Stimulated activated memory B cell treated with anti-CD40 and anti-IgM and Interleukin-4, amounts not matched to agents 10 μg/mL and 1 μg/mL and 100 μg/mL, for 72 hours (primary cell): ENCODE results near the gene PRDM2.

ENCODE experiments used
- ATAC-seq: fragments of 150-1000 bp; cut with Tn5 transposase; 2 replicates; pipeline ENCODE4 v1.10.0; 2021
- H3K27ac Mint-ChIP-seq: one replicate; pipeline ENCODE4 v1.8.0; 2022; ENCODE audit warnings: mild to moderate bottlenecking, mixed read lengths
- H3K27me3 Mint-ChIP-seq: one replicate; pipeline ENCODE4 v1.8.0; 2022; ENCODE audit warnings: mixed read lengths
- H3K36me3 Mint-ChIP-seq: one replicate; pipeline ENCODE4 v1.8.0; 2022; ENCODE audit warnings: mixed read lengths
- H3K4me1 Mint-ChIP-seq: one replicate; pipeline ENCODE4 v1.8.0; 2022; ENCODE audit warnings: mixed read lengths
- H3K4me3 Mint-ChIP-seq: one replicate; pipeline ENCODE4 v1.8.0; 2022; ENCODE audit warnings: mild to moderate bottlenecking, moderate library complexity, mixed read lengths
- H3K9me3 Mint-ChIP-seq: one replicate; pipeline ENCODE4 v1.8.0; 2022; ENCODE audit warnings: mixed read lengths

Gene PRDM2

DNA sequence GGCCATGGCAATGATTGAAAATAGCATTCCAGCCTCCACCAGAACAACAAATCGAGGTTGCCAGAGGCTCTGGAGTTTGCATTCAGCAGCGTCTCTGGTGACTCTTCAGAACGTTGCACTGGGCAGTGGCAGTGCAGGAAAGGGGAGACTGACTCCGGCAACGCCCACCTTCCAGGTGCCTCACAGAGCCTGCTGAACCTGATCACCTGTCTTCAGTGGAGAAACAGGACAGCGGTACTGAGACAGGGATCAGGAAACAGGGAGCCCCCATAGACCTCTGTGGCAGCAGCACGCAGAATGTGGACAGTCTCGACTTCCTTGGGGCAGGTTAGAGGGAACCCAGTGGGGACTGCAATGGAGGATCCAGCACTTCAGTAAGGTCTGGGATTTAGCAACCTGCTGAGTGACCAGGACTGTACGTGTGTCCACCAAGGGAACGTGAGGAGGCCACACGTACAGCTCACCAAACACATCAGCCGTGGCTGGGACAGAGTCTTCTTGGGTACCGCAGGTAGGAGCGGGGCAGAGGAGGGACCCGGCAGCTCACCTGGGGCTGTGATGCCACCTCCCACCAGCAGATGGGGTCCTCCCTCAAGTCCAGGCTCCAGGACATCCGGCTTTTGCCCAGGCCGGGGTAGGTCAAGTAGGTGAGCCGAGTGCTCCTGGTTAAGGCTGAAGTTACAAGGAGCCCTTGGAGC, 128.6 kb downstream of the PRDM2 start:
- H3K27me3 Mint-ChIP-seq: peaks cover 15% of the 10 kb centered on the region
- H3K36me3 Mint-ChIP-seq: peaks cover 20% of the 10 kb centered on the region
- ATAC-seq: peak; percentile 53
- H3K4me3 Mint-ChIP-seq: no peak overlapping the region
- peak overlapping the region; percentile 35 for H3K27ac Mint-ChIP-seq
- H3K4me1 Mint-ChIP-seq: peaks cover 9% of the 10 kb centered on the region
- no peaks in the 10 kb centered on the region for H3K9me3 Mint-ChIP-seq

DNA sequence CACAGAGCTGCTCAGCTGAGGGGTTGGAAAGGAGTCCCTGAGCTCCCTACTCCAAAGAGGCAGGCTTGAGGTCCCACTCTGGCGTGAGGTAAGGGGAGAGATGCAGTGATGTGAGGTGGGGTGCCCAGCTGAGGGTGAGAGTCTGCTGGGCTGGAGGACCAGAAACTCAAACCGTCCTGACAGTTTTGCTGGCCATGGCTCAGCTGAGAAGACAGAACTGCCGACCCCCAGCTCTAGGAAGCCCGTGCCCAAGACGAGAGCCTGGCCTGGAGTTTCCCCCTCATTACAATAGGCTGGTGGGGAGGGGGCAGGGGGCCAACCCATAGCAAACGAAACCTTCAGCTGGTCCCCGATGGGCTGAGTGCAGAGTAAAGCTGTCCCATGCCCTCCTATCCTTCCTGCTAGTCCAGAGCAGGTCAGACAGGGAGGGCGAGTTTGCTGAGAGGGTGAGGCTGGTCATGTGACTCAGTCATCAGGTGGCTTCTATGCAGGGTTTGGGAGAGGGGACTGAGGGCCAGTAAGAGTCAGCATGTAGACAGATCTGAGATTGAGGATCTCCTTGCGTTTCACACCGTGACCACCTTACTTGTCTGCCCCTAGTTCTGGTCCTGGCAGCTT, 129.3 kb downstream of the PRDM2 start:
- no peak overlapping the region for H3K4me3 Mint-ChIP-seq
- peaks cover 15% of the 10 kb centered on the region for H3K36me3 Mint-ChIP-seq
- peak overlapping the region; percentile 35 for H3K27ac Mint-ChIP-seq
- ATAC-seq: no peak
- H3K27me3 Mint-ChIP-seq: peaks cover 15% of the 10 kb centered on the region
- no peaks in the 10 kb centered on the region for H3K9me3 Mint-ChIP-seq
- peaks cover 9% of the 10 kb centered on the region for H3K4me1 Mint-ChIP-seq

- Mint-ChIP-seq H3K9me3 (no peaks in the 10 kb centered on the region), H3K4me3 (no peak overlapping the region), H3K27me3 (peaks cover 15% of the 10 kb centered on the region), H3K27ac (no peak overlapping the region), H3K4me1 (peaks cover 9% of the 10 kb centered on the region), H3K36me3 (peaks cover 8% of the 10 kb centered on the region)
- ATAC-seq: no peak
Observed at GRCh38 chr1:13830170-13830569, 130.2 kb downstream of the PRDM2 start.

- H3K27ac Mint-ChIP-seq: no peak overlapping the region
- ATAC-seq: no peak
- no peaks in the 10 kb centered on the region for H3K9me3 Mint-ChIP-seq
- H3K4me3 Mint-ChIP-seq: no peak overlapping the region
- H3K27me3 Mint-ChIP-seq: peaks cover 15% of the 10 kb centered on the region
- peaks cover 9% of the 10 kb centered on the region for H3K4me1 Mint-ChIP-seq
- peaks cover 2% of the 10 kb centered on the region for H3K36me3 Mint-ChIP-seq
Observed at GRCh38 chr1:13830616-13831280, 130.8 kb downstream of the PRDM2 start.

DNA sequence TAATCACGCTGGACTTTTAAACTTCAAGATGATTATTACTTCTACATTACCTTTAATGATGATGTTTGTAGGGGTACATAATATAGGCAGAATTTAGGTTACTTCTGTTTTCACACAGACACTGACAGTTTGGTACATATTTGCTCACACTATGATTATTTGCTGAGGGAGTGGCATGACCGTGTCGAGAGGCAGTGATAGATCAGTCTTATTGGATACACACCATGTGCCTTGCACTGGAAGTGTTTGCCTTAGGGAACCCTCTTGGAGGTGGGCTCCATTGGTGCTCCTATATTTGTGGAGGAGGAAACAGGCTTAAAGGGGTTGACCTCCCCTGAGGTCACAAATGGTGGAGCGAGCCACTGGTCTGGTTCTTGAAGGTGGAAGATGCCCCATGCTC, 132.1 kb downstream of the PRDM2 start:
- ATAC-seq: no peak
- Mint-ChIP-seq H3K27me3 (peaks cover 15% of the 10 kb centered on the region), H3K36me3 (no peaks in the 10 kb centered on the region), H3K9me3 (no peaks in the 10 kb centered on the region), H3K4me1 (peaks cover 9% of the 10 kb centered on the region), H3K27ac (no peak overlapping the region), H3K4me3 (no peak overlapping the region)

DNA sequence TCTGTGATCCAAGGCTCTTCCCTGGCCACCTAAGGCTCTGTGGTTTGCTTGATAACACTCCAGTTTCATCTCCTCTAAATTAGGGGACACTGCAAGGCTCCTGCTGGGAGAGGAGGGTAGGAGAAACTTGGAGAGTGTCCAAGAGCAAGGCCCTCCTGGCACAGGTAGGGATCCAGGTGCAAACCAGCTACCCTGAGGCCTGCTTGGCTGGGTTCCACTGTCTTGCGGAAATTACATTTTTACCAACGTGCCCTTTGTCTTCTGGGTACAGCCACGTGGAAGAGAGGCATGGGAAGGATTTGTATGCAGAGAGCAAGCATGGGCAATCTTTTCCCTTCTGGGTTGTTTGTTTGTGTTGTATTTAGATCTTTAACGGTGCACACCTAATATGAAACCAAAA, 132.5 kb downstream of the PRDM2 start:
- Mint-ChIP-seq H3K36me3 (no peaks in the 10 kb centered on the region), H3K9me3 (no peaks in the 10 kb centered on the region)
- no peak for ATAC-seq

DNA sequence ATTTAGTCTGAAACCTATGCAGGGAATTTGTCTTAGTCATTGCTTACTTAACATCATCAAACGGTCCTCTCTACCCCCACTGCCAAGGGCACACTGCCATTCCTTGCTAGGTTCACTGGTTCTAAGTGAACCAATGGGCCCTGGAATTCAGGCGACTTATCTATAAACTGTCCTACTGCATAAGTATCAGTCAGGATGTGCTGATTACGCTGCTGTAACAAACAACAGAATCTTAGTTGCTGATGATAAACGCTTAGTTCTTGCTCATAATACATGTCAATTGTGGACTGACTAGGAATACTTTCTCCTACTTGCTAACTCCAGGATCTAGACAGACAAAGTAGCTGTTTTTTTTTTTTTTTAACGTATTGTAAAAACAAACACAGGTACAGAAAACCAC, 136.1 kb downstream of the PRDM2 start:
- Mint-ChIP-seq H3K27me3 (peaks cover 23% of the 10 kb centered on the region), H3K4me3 (no peak overlapping the region), H3K4me1 (no peaks in the 10 kb centered on the region), H3K27ac (no peak overlapping the region), H3K36me3 (no peaks in the 10 kb centered on the region), H3K9me3 (peaks cover 3% of the 10 kb centered on the region)
- ATAC-seq: no peak

More for the DNA sequence above, 132.5 kb downstream of the PRDM2 start:
- Mint-ChIP-seq H3K27ac (no peak overlapping the region), H3K4me3 (no peak overlapping the region), H3K27me3 (peaks cover 16% of the 10 kb centered on the region), H3K4me1 (peaks cover 9% of the 10 kb centered on the region)

- peaks cover 25% of the 10 kb centered on the region for H3K27me3 Mint-ChIP-seq
- H3K4me1 Mint-ChIP-seq: no peaks in the 10 kb centered on the region
- peaks cover 3% of the 10 kb centered on the region for H3K9me3 Mint-ChIP-seq
- no peak overlapping the region for H3K4me3 Mint-ChIP-seq
- H3K27ac Mint-ChIP-seq: no peak overlapping the region
- no peak for ATAC-seq
- no peaks in the 10 kb centered on the region for H3K36me3 Mint-ChIP-seq
Observed at GRCh38 chr1:13836631-13837030, 136.6 kb downstream of the PRDM2 start.

GRCh38 chr1:13838236-13838635, 138.2 kb downstream of the PRDM2 start:
- H3K4me1 Mint-ChIP-seq: no peaks in the 10 kb centered on the region
- no peak overlapping the region for H3K27ac Mint-ChIP-seq
- H3K9me3 Mint-ChIP-seq: peaks cover 3% of the 10 kb centered on the region
- no peaks in the 10 kb centered on the region for H3K36me3 Mint-ChIP-seq
- peaks cover 41% of the 10 kb centered on the region for H3K27me3 Mint-ChIP-seq
- H3K4me3 Mint-ChIP-seq: no peak overlapping the region
- no peak for ATAC-seq

GRCh38 chr1:13842497-13842896, 142.5 kb downstream of the PRDM2 start:
- Mint-ChIP-seq H3K9me3 (peaks cover 3% of the 10 kb centered on the region), H3K4me1 (no peaks in the 10 kb centered on the region), H3K27me3 (peaks cover 82% of the 10 kb centered on the region), H3K36me3 (no peaks in the 10 kb centered on the region), H3K4me3 (no peak overlapping the region), H3K27ac (no peak overlapping the region)
- no peak for ATAC-seq

DNA sequence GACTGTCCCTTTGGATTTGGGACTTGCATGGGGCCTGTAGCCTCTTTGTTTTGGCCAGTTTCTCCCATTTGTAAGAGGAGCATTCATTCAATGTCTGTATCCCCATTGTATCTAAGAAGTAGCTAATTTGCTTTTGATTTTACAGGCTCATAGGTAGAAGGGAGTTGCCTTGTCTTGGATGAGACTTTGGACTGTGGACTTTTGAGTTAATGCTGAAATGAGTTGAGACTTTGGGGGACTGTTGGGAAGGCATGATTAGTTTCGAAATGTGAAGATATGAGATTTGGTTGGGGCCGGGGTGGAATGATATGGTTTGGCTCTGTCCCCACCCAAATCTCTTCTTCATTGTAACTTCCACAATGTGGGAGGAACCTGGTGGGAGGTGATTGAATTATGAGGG, 151.7 kb downstream of the PRDM2 start:
- Mint-ChIP-seq H3K27me3 (peaks cover 18% of the 10 kb centered on the region), H3K4me1 (no peaks in the 10 kb centered on the region), H3K36me3 (peaks cover 24% of the 10 kb centered on the region), H3K27ac (no peak overlapping the region), H3K4me3 (no peak overlapping the region), H3K9me3 (peaks cover 16% of the 10 kb centered on the region)
- no peak for ATAC-seq

DNA sequence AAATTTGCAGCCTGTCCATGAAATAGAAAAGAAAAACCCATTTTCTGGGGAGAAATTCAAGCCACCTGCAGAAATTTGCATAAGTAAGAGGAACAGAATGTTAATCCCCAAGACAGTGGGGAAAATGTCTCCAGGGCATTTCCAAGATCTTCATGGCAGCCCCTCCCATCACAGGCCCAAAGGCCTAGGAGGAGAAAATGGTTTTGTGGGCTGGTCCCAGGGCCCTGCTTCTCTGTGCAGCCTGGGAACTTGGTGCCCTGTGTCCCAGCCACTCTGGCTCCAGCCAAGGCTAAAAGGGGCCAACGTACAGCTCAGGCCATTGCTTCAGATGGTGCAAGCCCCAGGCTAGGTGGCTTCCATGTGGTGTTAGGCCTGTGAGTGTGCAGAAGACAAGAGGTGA, 155.6 kb downstream of the PRDM2 start:
- H3K4me1 Mint-ChIP-seq: no peaks in the 10 kb centered on the region
- no peak for ATAC-seq
- peaks cover 13% of the 10 kb centered on the region for H3K36me3 Mint-ChIP-seq
- peaks cover 20% of the 10 kb centered on the region for H3K9me3 Mint-ChIP-seq
- H3K27ac Mint-ChIP-seq: no peak overlapping the region
- H3K4me3 Mint-ChIP-seq: no peak overlapping the region
- H3K27me3 Mint-ChIP-seq: no peaks in the 10 kb centered on the region

- Mint-ChIP-seq H3K9me3 (peaks cover 16% of the 10 kb centered on the region), H3K4me3 (no peak overlapping the region), H3K4me1 (no peaks in the 10 kb centered on the region), H3K36me3 (peaks cover 7% of the 10 kb centered on the region), H3K27ac (no peak overlapping the region), H3K27me3 (peaks cover 13% of the 10 kb centered on the region)
- ATAC-seq: no peak
Observed at GRCh38 chr1:13860031-13860430, 160.0 kb downstream of the PRDM2 start.

DNA sequence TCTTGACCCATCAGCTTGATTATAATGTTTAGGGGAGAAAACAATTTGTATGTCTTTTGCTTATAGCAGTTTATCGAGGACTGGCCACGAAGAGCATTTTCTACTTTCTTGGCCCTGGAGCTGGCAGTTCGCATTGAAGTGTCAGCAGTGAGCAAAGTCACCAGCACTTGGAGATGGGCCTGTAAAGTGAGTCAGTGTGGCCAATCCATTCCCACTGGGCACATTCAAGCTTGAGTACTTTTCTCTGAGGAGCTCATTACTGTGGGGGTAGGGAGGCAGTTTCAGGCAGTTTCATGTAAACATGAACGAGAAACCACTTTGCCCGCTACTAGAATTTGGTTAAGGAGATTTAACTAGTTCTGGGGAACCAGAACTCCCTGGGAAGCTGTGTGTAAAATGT, 164.8 kb downstream of the PRDM2 start:
- Mint-ChIP-seq H3K9me3 (no peaks in the 10 kb centered on the region), H3K36me3 (no peaks in the 10 kb centered on the region), H3K4me3 (no peak overlapping the region), H3K27me3 (peaks cover 16% of the 10 kb centered on the region), H3K27ac (no peak overlapping the region), H3K4me1 (no peaks in the 10 kb centered on the region)
- ATAC-seq: no peak

- no peaks in the 10 kb centered on the region for H3K36me3 Mint-ChIP-seq
- ATAC-seq: no peak
- H3K9me3 Mint-ChIP-seq: peaks cover 5% of the 10 kb centered on the region
- H3K4me3 Mint-ChIP-seq: no peak overlapping the region
- peaks cover 27% of the 10 kb centered on the region for H3K27me3 Mint-ChIP-seq
- no peak overlapping the region for H3K27ac Mint-ChIP-seq
- no peaks in the 10 kb centered on the region for H3K4me1 Mint-ChIP-seq
Observed at GRCh38 chr1:13865851-13866250, 165.9 kb downstream of the PRDM2 start.

GRCh38 chr1:13867603-13868002, 167.6 kb downstream of the PRDM2 start:
- Mint-ChIP-seq H3K4me3 (no peak overlapping the region), H3K4me1 (no peaks in the 10 kb centered on the region), H3K27ac (no peak overlapping the region), H3K9me3 (peaks cover 5% of the 10 kb centered on the region), H3K36me3 (no peaks in the 10 kb centered on the region), H3K27me3 (peaks cover 23% of the 10 kb centered on the region)
- ATAC-seq: no peak
